Right lobe of liver (tissue), 6 donors: ENCODE data around the gene ADGRG2. TPM values are rescaled to one million over a fixed set of nuclear protein-coding genes. Genes with fewer than 3 reads are reported as not detected.

Source experiments
- ATAC-seq, 4 donors: fragments of 200-7000 bp; cut with Tn5 transposase; one replicate each; pipeline ENCODE4 v1.9.1; 2020; ENCODE audit warnings: mild to moderate bottlenecking in 4 of 4, moderate library complexity in 4 of 4
- DNase-seq, 3 donors: peaks; one replicate each; pipeline ENCODE4 v3.0.0-alpha.2; 2020
- H3K27ac ChIP-seq, 3 donors: fragments of 200-600 bp; one replicate each; pipeline ENCODE4 v1.8.0; 2022
- H3K27me3 ChIP-seq, 2 donors: fragments of 200-600 bp; one replicate each; pipeline ENCODE4 v1.8.0; 2022
- H3K36me3 ChIP-seq, 4 donors: fragments of 200-600 bp; sonication (generic) in 1 of 4; one replicate each; pipeline versions ENCODE4 v1.5.1 to v1.8.0; 2017 to 2022; ENCODE audit warnings: control low read depth in 1 of 4
- H3K4me1 ChIP-seq, 4 donors: fragments of 200-600 bp; sonication (generic) in 1 of 4; one replicate each; pipeline versions ENCODE4 v1.5.1 to v1.8.0; 2017 to 2022; ENCODE audit warnings: control low read depth in 1 of 4
- H3K4me3 ChIP-seq, 3 donors: fragments of 200-600 bp; one replicate each; pipeline ENCODE4 v1.8.0; 2022
- H3K9me3 ChIP-seq, 4 donors: fragments of 200-600 bp; sonication (generic) in 1 of 4; one replicate each; pipeline versions ENCODE4 v1.5.1 to v1.8.0; 2017 to 2022; ENCODE audit warnings: control low read depth in 1 of 4
- CTCF ChIP-seq, 4 donors: fragments of 200-600 bp in 3 of 4; fragments of 450-650 bp in 1 of 4; IDR thresholded peaks; one replicate each; pipeline versions ENCODE4 v1.5.1 to v1.8.0; 2016 to 2022; ENCODE audit warnings: antibody characterized with exemption in 4 of 4, mild to moderate bottlenecking in 2 of 4
- POLR2A ChIP-seq: fragments of 450-650 bp; IDR thresholded peaks from one replicate; pipeline ENCODE4 v1.6.1; 2017; ENCODE audit warnings: antibody characterized with exemption, mild to moderate bottlenecking
- WGBS: methylation state at CpG from one replicate; pipeline ENCODE4 v1.1.6; 2018; ENCODE audit warnings: low coverage, low lambda C conversion rate; ENCODE audit not compliant: insufficient coverage; ENCODE audit errors: missing lambda C conversion rate; 5-methylcytosine and 5-hydroxymethylcytosine counted together
- intact Hi-C, 2 donors: fragments of 100-400 bp; cut with DNase I; formaldehyde crosslinking; loops; one replicate each; pipeline versions ENCODE4 v1.11.2 to v1.14.1; 2022
- total RNA-seq, 6 experiments: library from RNA; depleted of rRNA in 2 of 6; stranded (reverse); fragments of >200 nt in 2 of 6; fragmentation: NEBNext Ultra II Directional in 3 of 6; extraction: Animal tissue kit (Norgen Biotek cat#: 25700) in 3 of 6; gene quantifications; one replicate each; pipeline versions ENCODE4 v1.1.0 to v1.2.4, GENCODE V29; 2016 to 2023
- donor health status: DM: no; HTN: yes; CAD: no.
- donor health status: DM: no; HTN: no; CAD: no.
- donor health status: DM: no; HTN: no; CAD: no.
- donor health status: DM: no; HTN: yes; CAD: no.
- donor health status: DM: no; HTN: yes; CAD: no.

The ADGRG2 gene
- total RNA-seq, 6 experiments from 2014 or later = 0.53 to 3.5 (median 2.1) TPM

DNA sequence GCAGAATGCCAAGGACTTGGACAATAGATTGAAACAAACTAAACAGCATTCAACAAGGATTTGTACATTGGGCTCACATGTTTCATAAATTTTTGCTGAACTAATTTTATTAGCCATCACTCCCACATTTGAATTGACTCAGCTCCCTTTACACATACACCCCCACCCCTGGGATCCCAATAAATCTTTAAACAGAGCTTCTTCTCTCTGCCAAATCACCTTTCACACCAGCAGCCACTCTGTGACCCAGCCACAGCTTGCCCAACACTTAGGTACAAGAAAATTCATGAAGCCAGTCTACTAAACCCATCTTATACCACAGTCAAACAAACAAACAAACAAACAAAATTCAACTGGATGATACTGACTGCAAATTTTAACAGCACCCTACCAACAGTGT is 159.9 kb downstream of the ADGRG2 start:
- no peak for TF ChIP-seq POLR2A
- TF ChIP-seq CTCF (IDR thresholded peaks at IDR 0.05) = no peak
- ATAC-seq = peak; percentile 43 to 60 (median 54)
- intact Hi-C loops = no loop called here

DNA sequence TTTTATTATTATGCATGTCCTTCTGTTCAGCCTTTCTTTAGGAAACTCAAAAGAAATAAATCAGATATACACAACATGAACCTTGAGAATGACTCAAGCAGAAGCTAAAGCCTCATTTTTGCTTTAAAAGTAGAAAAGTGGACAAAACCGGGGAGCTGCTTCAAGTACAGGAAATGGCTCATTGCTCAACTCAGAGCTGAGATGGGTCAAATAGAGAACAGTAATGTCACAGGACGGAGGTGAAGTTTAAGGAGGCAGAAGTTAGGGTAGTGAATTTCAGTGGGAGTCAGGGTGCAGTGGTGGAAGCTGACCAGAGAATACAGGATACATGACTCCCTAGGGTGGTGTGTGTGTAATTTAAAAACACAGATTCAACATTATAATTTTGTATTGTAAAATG is 160.6 kb downstream of the ADGRG2 start:
- DNase-seq (no peak), ATAC-seq (peak; percentile 29 to 56 (median 42))
- Histone ChIP-seq H3K9me3 (no peaks in the 10 kb centered on the region), H3K36me3 (no peaks in the 10 kb centered on the region), H3K4me1 (peaks cover 0 to 11% (median 1%) of the 10 kb centered on the region in 4 donors), H3K27ac (no peak overlapping the region), H3K27me3 (no peaks in the 10 kb centered on the region), H3K4me3 (no peak overlapping the region)
- intact Hi-C loops = no loop called here
- 20% methylated on average over 2 of the region's 2 CpGs for WGBS
- TF ChIP-seq POLR2A = no peak
- no peak for TF ChIP-seq CTCF (IDR thresholded peaks at IDR 0.05)

More for the DNA sequence above, 159.9 kb downstream of the ADGRG2 start:
- Histone ChIP-seq H3K27ac (no peak overlapping the region), H3K27me3 (no peaks in the 10 kb centered on the region), H3K36me3 (no peaks in the 10 kb centered on the region), H3K9me3 (no peaks in the 10 kb centered on the region), H3K4me3 (no peak overlapping the region), H3K4me1 (peaks cover 0 to 11% (median 4%) of the 10 kb centered on the region in 4 donors)
- DNase-seq = no peak

DNA sequence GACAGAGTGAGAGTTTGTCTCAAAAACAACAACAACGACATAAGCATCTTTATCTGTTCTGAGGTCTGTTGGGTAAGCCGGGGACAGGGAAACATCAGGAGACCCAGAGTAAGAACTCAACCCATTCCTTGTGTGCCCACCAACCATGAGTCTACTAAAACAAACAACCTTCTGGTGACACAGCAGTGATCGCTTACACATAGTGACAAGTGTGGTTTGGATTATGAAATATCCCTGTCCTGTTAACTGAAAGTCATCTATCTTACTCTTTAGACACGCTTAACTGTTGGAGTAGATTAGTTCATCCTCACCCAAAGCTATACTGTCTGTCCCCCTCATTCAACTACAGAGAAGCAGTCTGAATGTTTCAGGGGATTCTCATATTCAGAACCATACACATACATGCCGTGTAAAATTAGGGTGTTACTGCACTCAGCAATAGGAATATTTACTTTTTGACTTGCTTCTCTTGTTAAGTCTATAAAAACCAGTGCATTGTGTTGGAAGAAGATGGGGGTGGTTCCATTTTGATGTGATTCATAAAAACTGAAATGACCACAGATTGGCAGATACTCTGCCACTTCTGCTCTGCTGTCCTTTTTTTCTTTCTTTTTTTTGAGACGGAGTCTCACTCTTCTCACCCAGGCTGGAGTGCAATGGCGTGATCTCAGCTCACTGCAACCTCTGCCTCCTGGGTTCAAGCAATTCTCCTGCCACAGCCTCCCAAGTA is 165.8 kb downstream of the ADGRG2 start:
- no peaks in the 10 kb centered on the region for H3K9me3 ChIP-seq
- peaks cover 0 to 10% (median under 1%) of the 10 kb centered on the region in 4 donors for H3K36me3 ChIP-seq
- no peak for DNase-seq
- H3K27ac ChIP-seq = no peak overlapping the region
- H3K27me3 ChIP-seq = no peaks in the 10 kb centered on the region
- intact Hi-C loops = no loop called here
- TF ChIP-seq POLR2A (no peak), CTCF (IDR thresholded peaks at IDR 0.05) (no peak)
- H3K4me3 ChIP-seq = no peak overlapping the region
- no peaks in the 10 kb centered on the region for H3K4me1 ChIP-seq
- peak; percentile 25 to 71 (median 40) for ATAC-seq
- 63% methylated on average over 6 of the region's 7 CpGs for WGBS

DNA sequence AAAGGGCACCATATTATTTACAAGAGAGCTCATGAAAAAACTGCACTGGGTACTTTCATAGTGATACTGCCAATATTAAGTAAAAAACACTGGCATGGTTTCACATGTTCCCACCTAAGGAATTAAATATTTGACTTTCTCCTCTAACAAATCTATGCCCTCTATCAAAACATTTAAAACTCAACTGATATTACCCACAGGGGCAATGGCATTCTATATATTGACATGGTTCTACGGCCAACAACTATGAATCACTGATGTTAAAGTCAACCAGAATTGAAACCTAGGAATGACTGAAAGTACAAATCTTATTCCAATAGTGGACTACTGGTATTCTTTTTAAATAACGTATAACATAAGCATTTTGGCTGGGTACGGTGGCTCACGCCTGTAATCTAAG is 166.6 kb downstream of the ADGRG2 start:
- Histone ChIP-seq H3K27me3 (no peaks in the 10 kb centered on the region), H3K9me3 (no peaks in the 10 kb centered on the region), H3K36me3 (peaks cover 0 to 10% (median 2%) of the 10 kb centered on the region in 4 donors), H3K4me1 (no peaks in the 10 kb centered on the region), H3K4me3 (no peak overlapping the region), H3K27ac (no peak overlapping the region)
- intact Hi-C loops = no loop called here
- DNase-seq (no peak), ATAC-seq (peak in 1 of 4 donors; percentile 35)
- 67% methylated on average over 4 of the region's 4 CpGs for WGBS
- TF ChIP-seq POLR2A = no peak
- TF ChIP-seq CTCF (IDR thresholded peaks at IDR 0.05) = no peak
